ENCODE measurements around the gene E2F1.

Gene E2F1

GRCh38 chr20:33686100-33686983 lies at the start of gene E2F1:
Gene E2F1, minus strand, starts transcription at chr20:33686385. Its CDS starts 121 bp downstream, at chr20:33686264.
- DNase-seq (ENCODE audit: low spot score): peak; percentile 99

GRCh38 chr20:33733654-33734576 lies 47.7 kb upstream of the E2F1 start:
- DNase-seq (ENCODE audit: low spot score): peak; percentile 80

GRCh38 chr20:33732166-33732970 lies 46.2 kb upstream of the E2F1 start:
- peak; percentile 88 for DNase-seq (ENCODE audit: low spot score)

GRCh38 chr20:33731693-33732165 lies 45.5 kb upstream of the E2F1 start, which contains the start of gene ZNF341:
Gene ZNF341, plus strand, starts transcription at chr20:33731996. Its CDS starts 26 bp downstream, at chr20:33732022.
- DNase-seq (ENCODE audit: low spot score): no peak

GRCh38 chr20:33730946-33731692 lies 44.9 kb upstream of the E2F1 start:
- DNase-seq (ENCODE audit: low spot score): no peak

GRCh38 chr20:33729101-33729500 lies 42.9 kb upstream of the E2F1 start:
- DNase-seq (ENCODE audit: low spot score): no peak

GRCh38 chr20:33728463-33728862 lies 42.3 kb upstream of the E2F1 start:
- no peak for DNase-seq (ENCODE audit: low spot score)

- no peak for DNase-seq (ENCODE audit: low spot score)
These were observed 41.6 kb upstream of the E2F1 start for GRCh38 chr20:33727806-33728205.

- DNase-seq (ENCODE audit: low spot score): no peak
These were observed 40.9 kb upstream of the E2F1 start for GRCh38 chr20:33727115-33727479.

- DNase-seq (ENCODE audit: low spot score): no peak
These were observed 39.6 kb upstream of the E2F1 start for GRCh38 chr20:33725607-33726264.

GRCh38 chr20:33724439-33725094 lies 38.4 kb upstream of the E2F1 start:
- DNase-seq (ENCODE audit: low spot score): no peak

- no peak for DNase-seq (ENCODE audit: low spot score)
These were observed 35.4 kb upstream of the E2F1 start for GRCh38 chr20:33721391-33722140.

GRCh38 chr20:33719989-33720709 lies 34.0 kb upstream of the E2F1 start, which contains the start of gene PXMP4:
Gene PXMP4, minus strand, starts transcription at chr20:33720310. Its CDS starts 103 bp downstream, at chr20:33720207.
- peak; percentile 97 for DNase-seq (ENCODE audit: low spot score)

GRCh38 chr20:33719277-33719988 lies 33.2 kb upstream of the E2F1 start:
- DNase-seq (ENCODE audit: low spot score): no peak

GRCh38 chr20:33716498-33716897 lies 30.3 kb upstream of the E2F1 start:
- no peak for DNase-seq (ENCODE audit: low spot score)

GRCh38 chr20:33713865-33714367 lies 27.7 kb upstream of the E2F1 start:
- no peak for DNase-seq (ENCODE audit: low spot score)

- DNase-seq (ENCODE audit: low spot score): no peak
These were observed 25.2 kb upstream of the E2F1 start for GRCh38 chr20:33711446-33711738.
